ENCODE measurements around the gene EFNA5.

The EFNA5 gene

GRCh38 chr5:107601076-107601475, 69.7 kb downstream of the EFNA5 start:
- no peak for DNase-seq

GRCh38 chr5:107598958-107599357, 71.8 kb downstream of the EFNA5 start:
- DNase-seq = no peak

GRCh38 chr5:107597803-107598202, 72.9 kb downstream of the EFNA5 start:
- no peak for DNase-seq

- DNase-seq = no peak
These were observed 73.5 kb downstream of the EFNA5 start for GRCh38 chr5:107597247-107597646.

- no peak for DNase-seq
These were observed 76.3 kb downstream of the EFNA5 start for GRCh38 chr5:107594253-107595045.

- no peak for DNase-seq
These were observed 77.7 kb downstream of the EFNA5 start for GRCh38 chr5:107593009-107593408.

GRCh38 chr5:107592515-107592914, 78.2 kb downstream of the EFNA5 start:
- DNase-seq = no peak

- no peak for DNase-seq
These were observed 80.1 kb downstream of the EFNA5 start for GRCh38 chr5:107590686-107591085.

GRCh38 chr5:107589520-107590193, 81.1 kb downstream of the EFNA5 start:
- DNase-seq = no peak

GRCh38 chr5:107582625-107583024, 88.1 kb downstream of the EFNA5 start:
- no peak for DNase-seq

- no peak for DNase-seq
These were observed 89.6 kb downstream of the EFNA5 start for GRCh38 chr5:107580889-107581820.

GRCh38 chr5:107578051-107578635, 92.6 kb downstream of the EFNA5 start:
- DNase-seq = no peak

GRCh38 chr5:107577394-107577950, 93.3 kb downstream of the EFNA5 start:
- no peak for DNase-seq

- no peak for DNase-seq
These were observed 93.9 kb downstream of the EFNA5 start for GRCh38 chr5:107576736-107577393.

- DNase-seq = no peak
These were observed 94.6 kb downstream of the EFNA5 start for GRCh38 chr5:107576155-107576554.

GRCh38 chr5:107574287-107574686, 96.5 kb downstream of the EFNA5 start:
- no peak for DNase-seq

- no peak for DNase-seq
These were observed 97.9 kb downstream of the EFNA5 start for GRCh38 chr5:107572715-107573368.

- peak; percentile 75 for DNase-seq
These were observed 98.9 kb downstream of the EFNA5 start for GRCh38 chr5:107571621-107572536.

GRCh38 chr5:107570805-107571531, 99.8 kb downstream of the EFNA5 start:
- no peak for DNase-seq

GRCh38 chr5:107570181-107570580, 100.6 kb downstream of the EFNA5 start:
- DNase-seq = no peak

Measured in activated CD4-positive, alpha-beta T cell treated with anti-CD3 and anti-CD28 coated beads for 1 hour (primary cell).